ENCODE measurements around the gene LARGE2.

- TF ChIP-seq CTCF (IDR thresholded peaks at IDR 0.05) (no peak), POLR2AphosphoS5 (IDR thresholded peaks at IDR 0.05) (no peak), POLR2A (IDR thresholded peaks at IDR 0.05) (no peak), EP300 (IDR thresholded peaks at IDR 0.05) (no peak)
Measured at GRCh38 chr11:45935349-45936064, 13.1 kb downstream of the LARGE2 start.

Data from suprapubic skin (tissue), 4 donors.